SK-N-MC (cell line): ENCODE measurements around the gene MINDY4.

ENCODE experiments used
- DNase-seq: peaks from one replicate; pipeline ENCODE4 v3.0.0-alpha.2; 2011; ENCODE audit warnings: low read depth, low spot score
- H3K27ac ChIP-seq: fragments of 200-600 bp; sonication (generic); 2 replicates; pipeline ENCODE4 v1.5.1; 2016; ENCODE audit warnings: mixed run types
- H3K36me3 ChIP-seq: fragments of 200-600 bp; sonication (generic); 2 replicates; pipeline ENCODE4 v1.6.1; 2017; ENCODE audit warnings: antibody characterized with exemption, low read length, mixed read lengths; ENCODE audit not compliant: insufficient read depth
- H3K4me3 ChIP-seq: fragments of 200-600 bp; sonication (generic); 2 replicates; pipeline ENCODE4 v1.5.1; 2016
- H3K9ac ChIP-seq: fragments of 200-600 bp; sonication (generic); 2 replicates; pipeline ENCODE4 v1.8.0; 2017; ENCODE audit warnings: mixed run types, mixed read lengths; ENCODE audit not compliant: insufficient read length
- H3K9me3 ChIP-seq: fragments of 200-600 bp; sonication (generic); 2 replicates; pipeline ENCODE4 v1.6.1; 2017; ENCODE audit warnings: low read depth, mild to moderate bottlenecking, antibody characterized with exemption, low read length, moderate library complexity, mixed read lengths
- EZH2 ChIP-seq: fragments of 200-600 bp; sonication (generic); IDR thresholded peaks from one replicate; pipeline ENCODE4 v1.6.1; 2017; ENCODE audit warnings: antibody characterized with exemption
- FOXP2 ChIP-seq: optimal IDR thresholded peaks from 2 replicates; pipeline ENCODE3; 2011; ENCODE audit warnings: mild to moderate bottlenecking, moderate library complexity; ENCODE audit not compliant: insufficient read depth; ENCODE audit errors: extremely low read length, control extremely low read depth
- POLR2AphosphoS5 ChIP-seq: IDR thresholded peaks from 2 replicates; pipeline ENCODE4 v1.6.1; 2012; ENCODE audit warnings: mild to moderate bottlenecking, low read depth, low read length, borderline replicate concordance

The MINDY4 gene

GRCh38 chr7:30761214-30762156 lies 9.7 kb upstream of the MINDY4 start:
- Histone ChIP-seq H3K27ac (no peak overlapping the region), H3K36me3 (no peaks in the 10 kb centered on the region), H3K9ac (no peak overlapping the region), H3K4me3 (no peak overlapping the region), H3K9me3 (no peaks in the 10 kb centered on the region)
- TF ChIP-seq EZH2, result no peak
- no peak for TF ChIP-seq FOXP2
- no peak for TF ChIP-seq POLR2AphosphoS5
- no peak for DNase-seq

- Histone ChIP-seq H3K27ac (no peak overlapping the region), H3K9ac (no peak overlapping the region), H3K4me3 (no peak overlapping the region), H3K36me3 (no peaks in the 10 kb centered on the region), H3K9me3 (no peaks in the 10 kb centered on the region)
- no peak for DNase-seq
- TF ChIP-seq EZH2 (no peak), FOXP2 (no peak), POLR2AphosphoS5 (no peak)
Measured at GRCh38 chr7:30764030-30764975, 6.9 kb upstream of the MINDY4 start.

DNA sequence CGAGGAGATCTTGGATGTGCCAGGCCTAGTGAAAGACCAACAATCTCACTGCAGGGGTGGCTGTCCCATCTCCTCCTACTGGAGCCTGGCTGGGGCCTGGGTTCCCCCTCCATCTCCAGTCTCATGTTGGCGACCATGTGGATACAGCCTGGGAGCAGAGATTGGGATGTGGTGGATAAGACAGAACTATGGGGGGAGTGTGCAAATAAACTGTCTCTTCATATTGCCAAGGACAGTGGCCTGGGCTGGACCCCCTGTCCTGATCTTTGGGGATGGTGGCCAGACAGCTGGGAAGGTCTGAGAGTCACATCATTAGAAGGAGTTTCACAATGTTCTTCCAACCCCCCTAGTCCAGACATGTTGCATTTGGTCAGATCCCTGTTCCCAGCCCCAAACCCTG lies 5.8 kb upstream of the MINDY4 start:
- no peak overlapping the region for H3K27ac ChIP-seq
- no peak overlapping the region for H3K9ac ChIP-seq
- no peak for DNase-seq
- no peaks in the 10 kb centered on the region for H3K36me3 ChIP-seq
- TF ChIP-seq FOXP2 (no peak), POLR2AphosphoS5 (no peak)
- no peak overlapping the region for H3K4me3 ChIP-seq
- H3K9me3 ChIP-seq, result no peaks in the 10 kb centered on the region

- Histone ChIP-seq H3K9ac (no peak overlapping the region), H3K27ac (no peak overlapping the region), H3K4me3 (peak overlapping the region; percentile 96), H3K9me3 (no peaks in the 10 kb centered on the region), H3K36me3 (no peaks in the 10 kb centered on the region)
- no peak for TF ChIP-seq EZH2
- no peak for TF ChIP-seq POLR2AphosphoS5
- TF ChIP-seq FOXP2, result no peak
- DNase-seq, result no peak
Measured at GRCh38 chr7:30770845-30771173, 408 bp upstream of the MINDY4 start.

DNA sequence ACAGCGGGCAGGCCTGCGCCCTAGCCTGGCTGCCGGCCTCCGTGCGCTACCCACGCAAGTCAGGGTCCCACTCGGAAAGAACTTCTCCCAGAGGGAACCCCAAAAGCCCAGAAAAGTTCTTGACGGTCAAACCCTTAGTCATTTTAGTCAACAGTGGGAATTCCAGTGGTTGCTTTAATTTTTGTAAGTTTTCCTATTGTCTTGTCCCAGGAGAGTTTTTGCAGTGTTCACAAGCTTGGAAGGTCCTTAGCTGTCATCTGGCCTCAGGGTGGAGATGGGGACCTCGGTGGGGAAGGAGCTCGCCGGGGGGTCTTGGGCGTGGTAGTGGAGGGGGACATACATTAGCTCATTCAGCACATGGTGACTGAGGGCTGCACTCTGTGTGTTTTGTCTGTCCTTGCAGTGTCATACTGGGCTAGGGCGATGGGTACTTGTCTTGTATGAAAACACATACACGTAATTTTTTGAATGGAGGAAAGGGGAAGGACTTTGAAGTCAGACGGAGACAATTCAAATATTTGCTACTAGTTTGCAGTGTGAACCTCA lies 736 bp downstream of the MINDY4 start:
- Histone ChIP-seq H3K9ac (peak overlapping the region; percentile 85), H3K27ac (no peak overlapping the region), H3K36me3 (no peaks in the 10 kb centered on the region), H3K4me3 (peak overlapping the region; percentile 96), H3K9me3 (no peaks in the 10 kb centered on the region)
- no peak for DNase-seq
- TF ChIP-seq FOXP2 (no peak), EZH2 (no peak), POLR2AphosphoS5 (no peak)

DNA sequence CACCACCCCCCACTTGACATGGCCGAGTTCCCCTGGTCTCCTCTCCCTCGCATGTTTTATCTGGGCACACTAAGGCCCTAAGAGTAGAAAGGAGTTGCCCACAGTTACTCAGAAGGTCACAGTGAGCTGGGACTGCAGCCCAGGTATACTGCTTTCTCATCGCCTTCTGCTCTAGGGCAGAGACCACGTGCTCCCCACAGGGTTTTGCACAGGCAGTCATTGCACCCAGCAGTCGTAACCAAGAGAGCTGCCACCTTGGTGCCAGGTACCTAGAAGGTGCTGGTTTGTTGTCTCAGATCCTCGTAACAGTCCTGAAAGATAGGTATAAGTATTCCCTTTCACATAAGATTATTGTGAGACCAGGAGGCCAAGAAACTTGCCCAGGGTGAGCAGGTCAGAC lies 1.8 kb downstream of the MINDY4 start:
- Histone ChIP-seq H3K27ac (no peak overlapping the region), H3K9me3 (no peaks in the 10 kb centered on the region), H3K36me3 (no peaks in the 10 kb centered on the region), H3K9ac (no peak overlapping the region), H3K4me3 (no peak overlapping the region)
- DNase-seq, result no peak
- TF ChIP-seq EZH2, result no peak

DNA sequence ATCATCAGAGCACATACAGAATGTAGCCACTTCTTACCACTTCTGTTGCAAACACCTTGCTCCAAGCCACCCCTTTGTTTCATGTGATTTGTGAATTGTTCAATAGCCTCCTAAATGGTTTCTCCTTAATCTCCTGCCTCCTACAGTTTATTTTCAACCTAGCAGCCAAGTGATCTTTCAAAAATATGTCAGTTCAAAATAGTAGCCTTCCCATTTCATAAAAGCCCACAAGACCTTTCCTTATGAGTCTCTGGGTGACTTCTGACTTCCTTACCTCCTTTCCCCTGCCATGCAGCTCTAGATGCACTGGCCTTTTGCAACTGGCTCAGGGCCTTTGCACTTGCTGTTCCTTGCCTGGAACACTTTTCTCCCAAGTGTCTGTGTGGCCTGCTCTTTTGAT lies 4.8 kb downstream of the MINDY4 start:
- DNase-seq, result no peak
- H3K36me3 ChIP-seq, result peaks cover 6% of the 10 kb centered on the region; the same call in 1 of the 2 replicates
- no peak overlapping the region for H3K27ac ChIP-seq
- H3K9ac ChIP-seq, result no peak overlapping the region
- TF ChIP-seq FOXP2 (no peak), EZH2 (no peak), POLR2AphosphoS5 (no peak)
- H3K9me3 ChIP-seq, result no peaks in the 10 kb centered on the region
- H3K4me3 ChIP-seq, result no peak overlapping the region

- Histone ChIP-seq H3K27ac (no peak overlapping the region), H3K36me3 (peaks cover 10% of the 10 kb centered on the region), H3K9ac (no peak overlapping the region), H3K9me3 (no peaks in the 10 kb centered on the region), H3K4me3 (no peak overlapping the region)
- DNase-seq, result no peak
- TF ChIP-seq FOXP2 (no peak), POLR2AphosphoS5 (no peak), EZH2 (no peak)
Measured at GRCh38 chr7:30776971-30777370, 5.8 kb downstream of the MINDY4 start.
